ENCODE results near the gene TRIM16.
"Not testable (repeated sequence)": the region's sequence is repeated elsewhere in the genome, so short reads cannot be mapped to it uniquely, and the experiment has no call there.

Gene TRIM16

DNA sequence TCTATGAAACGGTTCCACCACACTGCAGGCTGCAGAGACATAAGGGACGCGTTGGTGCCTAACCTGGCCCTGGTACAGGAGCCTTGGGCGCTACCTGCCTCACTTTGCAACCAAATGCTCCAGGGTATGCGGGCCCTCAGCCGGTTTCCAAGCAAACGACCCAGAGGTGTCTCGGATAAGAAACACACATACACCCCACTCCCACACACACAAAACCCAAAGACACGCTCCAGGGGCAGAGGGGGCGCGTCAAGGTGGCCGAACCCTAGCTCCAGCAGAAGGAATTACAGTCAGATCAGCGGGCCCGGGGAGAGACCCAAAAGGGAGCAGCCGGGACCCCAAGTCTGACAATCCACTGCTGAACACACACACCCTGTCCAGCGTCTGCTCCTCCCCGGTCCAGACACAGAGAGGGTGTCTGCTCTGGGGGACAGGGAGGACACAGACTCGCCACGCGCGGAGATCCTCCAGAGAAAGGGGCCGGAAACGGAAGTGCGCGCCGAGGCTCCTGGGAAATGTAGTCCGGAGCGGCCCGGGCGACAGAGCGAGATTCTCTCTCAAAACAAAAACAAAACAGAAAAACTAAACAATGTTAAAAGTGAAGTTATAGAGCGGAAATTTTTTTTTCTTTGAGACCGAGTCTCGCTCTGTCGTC is at the start of gene TRIM16:
Gene TRIM16 (minus strand): TSS at position 488 of the 655 bp plus-strand sequence. CDS start 32,702 bp downstream, outside the sequence.
- in situ Hi-C loops (cut with HindIII; ENCODE audit: low pct_ligation_motif_present, low pct_unique_long_range_greater_than_20kb, low sequenced_read_pairs), result not testable (repeated sequence)
- DNase-seq, result peak; percentile 55

DNA sequence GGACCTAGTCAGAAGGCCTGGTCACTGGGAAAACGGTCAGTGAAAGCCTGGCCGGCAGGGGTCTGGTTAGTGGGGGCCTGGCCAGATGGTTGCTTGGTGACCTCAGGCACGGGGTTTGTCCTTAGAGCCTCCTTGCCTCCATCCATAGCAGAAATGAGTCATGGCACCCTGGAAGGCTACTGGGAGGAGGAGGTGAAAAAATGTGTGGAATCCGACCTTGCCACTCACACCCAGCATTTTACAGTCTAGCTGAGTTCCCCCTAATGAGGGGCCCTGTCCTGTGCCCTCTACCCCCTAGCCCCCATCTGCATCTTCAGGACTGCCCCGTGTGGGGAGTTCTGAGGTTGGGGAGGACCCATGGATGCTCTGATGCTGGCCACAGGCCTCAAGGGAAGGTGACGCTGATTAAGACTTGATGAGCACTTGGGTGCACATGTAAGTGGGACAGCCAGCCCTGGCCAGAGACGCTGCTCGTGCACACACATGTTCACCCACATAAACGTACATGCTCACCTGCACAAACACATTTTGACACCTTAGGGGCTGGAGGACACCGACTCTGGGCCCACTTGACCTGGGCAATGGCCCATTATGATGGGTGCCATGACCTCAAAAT is 49.2 kb upstream of the TRIM16 start:
- in situ Hi-C loops (cut with HindIII; ENCODE audit: low pct_ligation_motif_present, low pct_unique_long_range_greater_than_20kb, low sequenced_read_pairs); DNase-seq: not testable (repeated sequence)

DNA sequence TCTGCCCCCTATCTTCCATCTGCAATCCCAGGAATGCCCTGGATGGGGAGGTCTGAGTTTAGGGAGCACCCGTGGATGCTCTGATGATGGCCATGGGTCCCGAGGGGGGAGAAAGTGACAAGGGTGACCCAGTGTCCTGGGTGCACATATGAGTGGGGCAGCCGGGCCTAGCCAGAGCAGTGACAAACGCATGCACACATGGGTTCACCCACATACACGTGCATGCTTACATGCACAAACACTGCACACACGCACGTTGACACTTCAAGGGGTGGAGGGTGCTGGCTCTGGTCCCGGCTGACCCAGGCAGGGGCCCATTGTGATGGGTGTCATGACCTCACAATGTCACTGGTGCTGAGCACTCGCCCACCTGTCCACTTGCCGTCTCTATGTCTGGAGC is 47.8 kb upstream of the TRIM16 start, which contains the start of gene TBC1D26:
Gene TBC1D26 (plus strand): TSS at position 384 of the 400 bp plus-strand sequence. CDS start 3,066 bp downstream, outside the sequence.
- DNase-seq; in situ Hi-C loops (cut with HindIII; ENCODE audit: low pct_ligation_motif_present, low pct_unique_long_range_greater_than_20kb, low sequenced_read_pairs): not testable (repeated sequence)

DNA sequence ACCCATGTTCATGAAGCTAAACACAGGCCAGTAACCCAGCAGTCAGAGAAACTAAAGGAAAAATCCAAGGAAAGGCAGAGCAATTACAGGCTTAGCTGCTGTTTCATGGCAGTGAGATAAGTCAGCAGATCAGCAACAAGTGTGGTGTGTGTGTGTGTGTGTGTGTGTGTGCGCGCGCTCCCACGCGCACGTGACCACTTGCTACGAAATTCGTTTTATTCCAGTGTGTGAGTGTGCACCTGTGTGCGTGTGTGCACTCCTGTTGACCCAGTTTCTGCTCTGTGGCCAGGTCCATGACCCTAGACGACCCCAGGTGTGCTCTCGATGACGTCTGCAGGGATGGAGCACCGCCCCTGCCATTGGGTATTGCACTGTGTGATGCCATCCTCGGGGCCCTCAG is 46.4 kb upstream of the TRIM16 start:
- DNase-seq; in situ Hi-C loops (cut with HindIII; ENCODE audit: low pct_ligation_motif_present, low pct_unique_long_range_greater_than_20kb, low sequenced_read_pairs): not testable (repeated sequence)

DNA sequence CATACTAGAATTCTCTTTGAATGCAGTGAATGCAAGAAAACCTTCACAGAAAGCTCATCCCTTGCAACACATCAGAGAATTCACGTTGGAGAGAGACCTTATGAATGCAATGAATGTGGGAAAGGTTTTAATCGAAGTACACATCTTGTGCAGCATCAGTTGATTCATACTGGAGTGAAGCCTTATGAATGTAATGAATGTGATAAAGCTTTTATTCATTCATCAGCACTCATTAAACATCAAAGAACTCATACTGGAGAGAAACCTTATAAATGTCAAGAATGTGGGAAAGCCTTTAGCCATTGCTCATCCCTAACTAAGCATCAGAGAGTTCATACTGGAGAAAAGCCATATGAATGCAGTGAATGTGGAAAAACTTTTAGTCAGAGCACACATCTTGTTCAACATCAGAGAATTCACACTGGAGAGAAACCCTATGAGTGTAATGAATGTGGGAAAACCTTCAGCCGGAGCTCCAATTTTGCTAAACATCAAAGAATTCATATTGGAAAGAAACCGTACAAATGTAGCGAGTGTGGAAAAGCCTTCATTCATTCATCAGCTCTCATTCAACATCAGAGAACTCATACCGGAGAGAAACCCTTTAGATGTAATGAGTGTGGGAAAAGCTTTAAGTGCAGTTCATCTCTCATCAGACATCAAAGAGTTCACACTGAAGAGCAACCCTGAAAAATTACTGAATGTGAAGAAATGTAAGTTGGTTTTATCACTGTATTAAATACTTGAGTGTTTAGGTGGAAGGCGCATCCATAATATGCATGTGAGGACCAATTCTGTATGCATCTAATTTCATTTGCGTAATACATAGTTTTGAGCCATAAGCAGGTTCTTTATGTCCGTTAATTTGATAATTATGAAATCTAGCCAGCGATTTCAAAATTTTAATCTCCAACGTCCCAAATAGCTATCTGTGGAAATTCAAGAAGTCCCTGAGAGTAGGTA is 32.8 kb upstream of the TRIM16 start:
- DNase-seq; in situ Hi-C loops (cut with HindIII; ENCODE audit: low pct_ligation_motif_present, low pct_unique_long_range_greater_than_20kb, low sequenced_read_pairs): not testable (repeated sequence)

DNA sequence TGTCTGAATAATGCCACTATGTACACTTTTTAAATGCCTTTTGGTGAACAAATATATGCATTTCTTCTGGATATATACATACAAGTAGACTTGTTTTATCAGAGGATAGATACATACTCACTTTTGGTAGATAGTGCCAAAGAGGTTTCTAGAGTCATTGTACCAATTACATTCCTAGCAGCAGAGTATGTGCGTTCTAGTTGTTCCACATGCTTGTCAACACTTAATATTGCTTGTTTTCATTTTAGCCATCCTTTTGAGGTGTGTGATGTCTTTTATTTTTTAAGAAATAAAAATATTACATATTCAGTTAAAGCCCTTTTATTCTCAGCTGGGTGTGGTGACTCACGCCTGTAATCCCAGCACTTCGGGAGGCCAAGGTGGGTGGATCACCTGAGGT is 24.8 kb upstream of the TRIM16 start:
- DNase-seq; in situ Hi-C loops (cut with HindIII; ENCODE audit: low pct_ligation_motif_present, low pct_unique_long_range_greater_than_20kb, low sequenced_read_pairs): not testable (repeated sequence)

DNA sequence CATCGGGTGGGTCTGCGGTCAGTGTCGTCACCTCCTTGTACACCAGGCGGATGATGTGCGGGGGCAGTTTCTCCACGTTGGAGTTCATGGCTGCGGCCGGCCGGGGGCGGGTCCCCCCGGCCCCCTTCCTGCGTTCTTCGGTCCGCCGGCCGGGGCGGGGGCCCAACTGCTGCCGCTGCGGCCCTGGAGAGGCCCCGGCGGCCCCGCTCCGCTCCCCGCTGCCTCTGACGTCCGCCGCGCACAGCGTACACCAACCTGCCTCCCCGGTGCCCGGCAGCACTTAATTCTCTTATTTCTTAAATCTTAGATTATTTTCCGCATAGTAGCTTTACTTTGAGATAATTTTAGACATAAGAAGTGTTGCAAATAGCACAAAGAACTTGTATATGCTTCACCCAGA is 20.7 kb upstream of the TRIM16 start:
- DNase-seq; in situ Hi-C loops (cut with HindIII; ENCODE audit: low pct_ligation_motif_present, low pct_unique_long_range_greater_than_20kb, low sequenced_read_pairs): not testable (repeated sequence)

DNA sequence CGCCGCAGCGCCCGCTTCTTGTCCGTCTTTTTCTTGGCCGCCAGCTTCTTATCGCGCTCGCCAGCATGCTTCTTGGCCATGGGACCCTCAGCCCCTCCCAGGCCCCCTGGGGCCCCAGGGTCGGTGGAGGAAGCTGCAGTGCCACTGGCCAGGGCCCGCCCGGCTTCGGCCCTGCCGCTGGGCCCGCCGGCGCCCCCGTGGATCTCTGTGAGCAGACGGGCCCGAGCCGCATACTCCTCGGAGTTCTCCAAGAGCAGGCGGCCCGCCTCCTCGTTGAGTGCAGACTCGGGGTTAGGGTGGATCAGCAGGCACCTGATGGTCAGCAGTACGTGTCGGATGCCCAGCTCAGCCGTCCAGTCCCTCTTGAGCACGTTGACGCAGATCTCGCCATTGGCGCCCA is 20.1 kb upstream of the TRIM16 start:
- in situ Hi-C loops (cut with HindIII; ENCODE audit: low pct_ligation_motif_present, low pct_unique_long_range_greater_than_20kb, low sequenced_read_pairs); DNase-seq: not testable (repeated sequence)

DNA sequence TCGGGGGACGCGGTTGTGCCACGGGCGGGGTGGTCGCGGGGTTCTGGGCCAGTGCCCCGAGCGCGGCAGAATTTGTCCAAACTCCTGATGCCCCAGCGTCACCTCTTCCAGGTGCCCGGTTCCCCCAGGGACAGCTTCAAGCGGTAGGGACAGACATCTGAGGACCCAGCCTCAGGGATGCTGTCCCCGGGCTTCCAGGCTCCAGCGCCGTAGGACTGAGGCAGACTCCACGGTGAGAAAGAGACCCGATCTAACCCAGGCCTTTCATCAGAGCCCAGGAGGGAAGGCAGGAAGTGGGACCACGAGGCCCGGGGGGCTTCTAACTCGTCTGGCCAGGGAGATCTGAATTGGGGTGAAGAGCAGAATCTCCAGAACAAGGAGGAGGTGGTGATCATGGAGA is 15.8 kb upstream of the TRIM16 start:
- in situ Hi-C loops (cut with HindIII; ENCODE audit: low pct_ligation_motif_present, low pct_unique_long_range_greater_than_20kb, low sequenced_read_pairs); DNase-seq: not testable (repeated sequence)

DNA sequence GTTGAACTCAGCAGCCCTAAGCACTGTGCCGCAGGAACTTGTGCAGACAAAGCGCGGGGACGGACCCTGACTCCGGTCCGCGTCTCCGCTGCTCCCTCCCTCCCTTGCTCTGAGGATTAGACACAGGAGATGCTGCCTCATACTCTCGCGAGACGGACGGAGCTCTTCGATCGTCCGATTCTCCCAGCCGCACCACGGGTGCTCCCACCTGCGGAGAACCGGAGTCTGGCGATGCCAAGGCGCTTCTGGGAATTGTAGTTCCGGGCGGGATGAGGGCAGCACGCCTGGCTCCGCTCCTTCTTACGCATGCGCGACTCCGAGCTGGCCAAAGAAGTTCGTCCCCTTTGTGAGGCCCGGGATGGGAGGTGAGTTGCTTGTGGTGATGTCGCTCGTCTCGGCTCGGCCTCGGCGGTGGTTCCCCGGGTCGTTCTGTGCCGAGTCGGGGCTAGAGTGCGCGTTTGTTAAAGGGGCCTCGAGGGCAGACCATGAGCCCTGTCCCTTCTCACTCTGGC is 15.4 kb upstream of the TRIM16 start, which contains the start of gene ZNF286A:
Gene ZNF286A (plus strand): TSS at position 340 of the 512 bp plus-strand sequence. CDS start 578 bp downstream, outside the sequence.
- peak; percentile 100 for DNase-seq
- in situ Hi-C loops (cut with HindIII; ENCODE audit: low pct_ligation_motif_present, low pct_unique_long_range_greater_than_20kb, low sequenced_read_pairs), result not testable (repeated sequence)

DNA sequence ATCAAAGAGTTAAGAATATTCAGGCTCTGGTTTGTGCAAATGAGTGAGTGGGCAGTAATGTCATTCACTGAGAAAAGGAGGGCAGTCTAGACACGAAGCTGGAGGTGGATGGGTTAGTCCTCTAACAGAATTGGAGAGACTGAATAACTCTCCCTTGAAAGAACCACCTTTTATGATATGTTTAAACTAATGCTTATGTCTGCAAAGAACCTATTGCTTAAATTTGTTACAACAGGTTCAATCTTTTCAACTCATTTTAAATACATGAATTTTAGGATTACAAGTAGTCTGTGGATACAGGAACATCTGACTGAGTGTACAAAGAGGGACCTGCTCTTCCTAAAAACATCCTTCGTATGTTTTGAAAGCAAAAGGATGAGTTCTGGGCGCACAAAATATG is 14.9 kb upstream of the TRIM16 start:
- not testable (repeated sequence) for DNase-seq

DNA sequence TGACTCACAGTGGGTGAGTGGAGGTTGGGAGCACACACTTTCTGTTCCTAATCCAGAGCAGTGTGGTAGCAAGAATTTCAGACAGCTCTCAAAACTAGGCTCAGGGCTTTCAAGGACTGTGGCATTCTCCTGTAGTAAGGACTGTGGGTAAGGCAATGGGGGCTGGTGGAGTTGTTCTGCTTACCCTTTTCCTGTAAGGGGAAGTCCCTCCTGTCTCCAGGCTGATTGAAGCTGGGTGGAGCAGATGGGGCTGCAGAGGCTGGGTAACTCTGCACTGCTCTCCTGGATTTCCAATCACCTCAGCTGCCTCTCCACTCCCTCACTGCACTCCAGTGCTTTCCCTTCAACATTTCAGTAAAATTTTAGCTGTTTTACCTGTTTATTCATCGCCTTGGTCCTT is 3.4 kb upstream of the TRIM16 start:
- in situ Hi-C loops (cut with HindIII; ENCODE audit: low pct_ligation_motif_present, low pct_unique_long_range_greater_than_20kb, low sequenced_read_pairs); DNase-seq: not testable (repeated sequence)

More for the DNA sequence above, 14.9 kb upstream of the TRIM16 start:
- in situ Hi-C loops (cut with HindIII; ENCODE audit: low pct_ligation_motif_present, low pct_unique_long_range_greater_than_20kb, low sequenced_read_pairs), result not testable (repeated sequence)

DNA sequence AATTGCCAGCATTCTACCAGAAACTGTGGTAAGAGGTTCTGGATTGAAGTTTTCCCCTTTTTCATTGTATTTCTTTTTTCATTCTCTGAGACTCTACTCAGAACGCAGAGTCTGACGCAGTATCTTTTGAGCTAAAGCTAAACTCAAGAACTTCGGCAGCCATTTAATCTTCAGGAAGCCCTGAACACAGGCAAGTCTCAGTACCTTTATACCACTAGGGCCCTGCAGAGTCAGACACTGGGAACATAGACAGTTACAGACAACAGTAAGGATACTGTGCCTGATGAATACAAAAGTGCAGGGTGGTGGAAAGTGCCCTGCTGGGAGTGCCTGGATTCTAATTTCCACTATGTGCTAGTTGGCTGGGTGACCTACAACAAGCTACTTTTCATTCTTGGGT is 976 bp downstream of the TRIM16 start:
- in situ Hi-C loops (cut with HindIII; ENCODE audit: low pct_ligation_motif_present, low pct_unique_long_range_greater_than_20kb, low sequenced_read_pairs); DNase-seq: not testable (repeated sequence)

DNA sequence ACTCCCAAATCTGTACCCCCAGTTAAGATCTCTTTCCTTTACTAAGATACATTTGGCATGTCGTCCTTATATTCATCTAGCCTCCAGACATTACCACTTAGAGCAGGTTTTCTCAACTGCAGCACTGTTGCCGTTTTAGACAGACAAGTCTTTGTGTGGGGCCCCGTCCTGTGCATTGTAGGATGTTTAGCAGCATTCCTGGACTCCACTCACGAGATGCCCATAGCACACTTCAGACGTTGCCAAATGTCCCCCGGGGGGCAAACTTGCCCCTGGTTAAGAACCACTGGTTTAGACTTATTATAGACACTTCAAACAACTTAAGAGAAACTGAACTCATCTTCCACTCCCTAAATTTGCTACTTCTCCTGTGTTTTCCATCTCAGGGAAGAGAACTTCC is 8.1 kb downstream of the TRIM16 start:
- DNase-seq; in situ Hi-C loops (cut with HindIII; ENCODE audit: low pct_ligation_motif_present, low pct_unique_long_range_greater_than_20kb, low sequenced_read_pairs): not testable (repeated sequence)

DNA sequence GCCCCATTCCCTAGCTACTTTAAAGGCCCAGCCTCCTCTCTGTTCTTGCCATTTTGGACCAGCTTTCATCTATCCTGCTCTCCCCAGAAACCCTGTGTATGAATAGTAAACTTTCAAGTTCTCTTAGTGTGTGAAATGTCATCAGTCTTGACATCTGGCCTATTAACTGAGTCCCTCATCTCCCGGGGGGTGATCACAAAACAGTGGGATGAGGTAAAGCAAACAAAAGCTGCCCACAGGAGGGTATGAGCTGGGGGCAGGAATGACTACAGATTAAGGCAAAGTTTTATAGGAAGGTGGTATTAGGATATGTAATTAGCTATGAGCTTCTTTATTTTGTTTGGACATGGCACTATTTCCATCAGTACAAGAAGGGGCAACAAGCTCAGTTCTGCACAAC is 9.5 kb downstream of the TRIM16 start:
- in situ Hi-C loops (cut with HindIII; ENCODE audit: low pct_ligation_motif_present, low pct_unique_long_range_greater_than_20kb, low sequenced_read_pairs), result not testable (repeated sequence)

DNA sequence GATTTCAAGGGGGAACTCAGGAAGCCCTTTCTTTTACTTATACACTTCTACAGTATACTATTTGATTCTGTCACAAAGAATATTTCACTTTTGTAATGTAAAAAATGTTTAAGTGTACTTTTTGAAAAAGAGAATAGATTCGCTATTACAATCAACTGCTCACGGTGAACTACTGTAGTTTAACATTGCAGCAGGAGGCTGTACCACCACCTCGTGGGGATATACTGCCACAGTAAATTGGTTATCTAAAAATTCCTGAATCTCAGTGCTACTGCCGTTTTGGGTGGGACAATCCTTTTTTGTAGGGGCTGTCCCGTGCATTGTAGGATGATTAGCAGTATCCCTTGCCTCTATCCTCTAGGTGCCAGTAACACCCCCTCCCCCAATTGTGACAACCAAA is 14.6 kb downstream of the TRIM16 start:
- DNase-seq; in situ Hi-C loops (cut with HindIII; ENCODE audit: low pct_ligation_motif_present, low pct_unique_long_range_greater_than_20kb, low sequenced_read_pairs): not testable (repeated sequence)

More for the DNA sequence above, 9.5 kb downstream of the TRIM16 start:
- DNase-seq, result not testable (repeated sequence)

DNA sequence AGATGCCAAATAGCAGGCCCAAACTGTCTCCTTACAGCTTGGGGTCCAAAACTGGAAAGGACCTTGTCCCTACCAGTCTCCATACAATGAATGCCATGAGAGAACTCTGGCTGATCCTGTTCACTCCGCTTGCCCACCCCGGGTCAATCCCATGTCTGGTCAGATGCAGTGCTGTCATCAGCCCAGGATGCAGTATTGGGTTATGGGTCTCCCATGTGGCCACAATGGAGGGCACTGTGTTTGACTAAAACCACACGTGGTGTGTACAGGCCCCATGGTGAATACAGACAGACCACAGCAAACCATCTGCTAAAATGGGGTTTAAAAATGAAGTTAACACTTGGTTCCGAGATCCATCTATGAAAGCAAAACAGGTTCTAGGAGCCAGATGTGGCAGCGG is 20.4 kb downstream of the TRIM16 start:
- in situ Hi-C loops (cut with HindIII; ENCODE audit: low pct_ligation_motif_present, low pct_unique_long_range_greater_than_20kb, low sequenced_read_pairs), result no loop called here

DNA sequence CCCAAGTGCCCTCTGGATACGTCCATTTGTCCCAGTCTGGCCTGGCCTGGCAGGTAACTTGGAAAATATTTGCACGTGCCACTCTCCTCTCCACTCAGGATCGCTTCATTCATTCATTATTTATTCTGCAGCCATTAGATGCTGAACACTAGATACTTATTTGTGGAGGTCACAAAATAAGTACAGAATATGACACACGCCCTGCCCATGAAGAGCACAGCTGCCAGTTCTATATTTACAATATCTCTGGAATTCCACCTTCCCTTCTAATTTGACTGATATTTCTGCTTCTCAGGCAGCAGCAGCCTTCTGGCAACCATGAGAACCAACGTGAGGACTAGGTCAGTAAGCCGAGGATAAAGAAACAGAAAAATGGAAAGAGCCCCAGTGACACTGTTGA is 20.9 kb downstream of the TRIM16 start:
- in situ Hi-C loops (cut with HindIII; ENCODE audit: low pct_ligation_motif_present, low pct_unique_long_range_greater_than_20kb, low sequenced_read_pairs), result no loop called here
- DNase-seq, result no peak

More for the DNA sequence above, 20.4 kb downstream of the TRIM16 start:
- no peak for DNase-seq
